HCT116 (cell line): ENCODE measurements around the gene RTF1. TPM values are rescaled to one million over a fixed set of nuclear protein-coding genes. Genes with fewer than 3 reads are reported as not detected.

ENCODE experiments used
- ATAC-seq: fragments of 200-7000 bp; cut with Tn5 transposase; 2 replicates; pipeline ENCODE4 v1.9.1; 2020; ENCODE audit warnings: mild to moderate bottlenecking, moderate library complexity
- BruUV-seq: library from RNA; stranded (reverse); fragments of 400-500 nt; replicated peaks from 2 replicates; lab custom pipeline; 2021; lab: Mats Ljungman, UMichigan
- CTCF ChIA-PET: fragments of 300-600 bp; sonication (Branson Sonifier 250); formaldehyde crosslinking; loops from one replicate; lab custom pipeline; 2021; ENCODE audit warnings: antibody characterized with exemption; lab: Charles Lee
- POLR2A ChIA-PET: fragments of 300-600, 350-600 bp; sonication (Branson Sonifier 250); formaldehyde crosslinking; loops from one replicate; lab custom pipeline; 2021; ENCODE audit warnings: antibody characterized with exemption; lab: Charles Lee
- RAD21 ChIA-PET, 2 experiments: fragments of 300-600 bp; sonication (Branson Sonifier 250); formaldehyde crosslinking; loops; one replicate each; lab custom pipeline; 2023; ENCODE audit warnings: low total read pairs in 2 of 2; ENCODE audit not compliant: uncharacterized antibody in 2 of 2, unreplicated experiment in 2 of 2, low non-redundant PET in 1 of 2; lab: Charles Lee
- DNase-seq: peaks from one replicate; pipeline ENCODE4 v3.0.0-alpha.2; 2010; ENCODE audit warnings: low read depth, low spot score
- H2AFZ ChIP-seq: fragments of 200-600 bp; shearing (Covaris generic), sonication (generic); 2 replicates; pipeline ENCODE4 v1.6.1; 2017; ENCODE audit warnings: low read depth, mixed run types, mixed read lengths, antibody characterized with exemption, low read length; ENCODE audit not compliant: poor library complexity, severe bottlenecking
- H3K27ac ChIP-seq: 2 replicates; pipeline ENCODE4 v1.5.1; 2012; ENCODE audit warnings: low read depth, low read length
- H3K27me3 ChIP-seq: fragments of 200-600 bp; sonication (generic); 2 replicates; pipeline ENCODE4 v1.6.1; 2016; ENCODE audit warnings: mixed run types, low read length, mixed read lengths; ENCODE audit not compliant: insufficient read depth
- H3K36me3 ChIP-seq, 2 experiments: fragments of 200-500 bp in 1 of 2; fragments of 200-600 bp in 1 of 2; sonication (Bioruptor generic) in 1 of 2; sonication (generic) in 1 of 2; 2 replicates each; pipeline versions ENCODE4 v1.5.1 to v1.6.1; 2014 to 2016; ENCODE audit warnings: low read length in 2 of 2, inconsistent platforms in 1 of 2, mixed read lengths in 1 of 2, mixed run types in 1 of 2; ENCODE audit not compliant: insufficient read depth in 2 of 2, control insufficient read depth in 1 of 2
- H3K4me1 ChIP-seq, 2 experiments: fragments of 200-600 bp in 1 of 2; sonication (generic) in 1 of 2; 2 replicates each; pipeline versions ENCODE4 v1.5.1 to v1.6.1; 2012 to 2017; ENCODE audit warnings: low read length in 2 of 2, inconsistent platforms in 1 of 2, mild to moderate bottlenecking in 1 of 2, mixed read lengths in 1 of 2, mixed run types in 1 of 2, moderate library complexity in 1 of 2; ENCODE audit not compliant: insufficient read depth in 2 of 2, control insufficient read depth in 1 of 2
- H3K4me2 ChIP-seq: fragments of 200-600 bp; sonication (generic); 2 replicates; pipeline ENCODE4 v1.6.1; 2017; ENCODE audit warnings: mixed run types, low read length, mixed read lengths
- H3K4me3 ChIP-seq, 2 experiments: fragments of 200-600 bp in 1 of 2; sonication (generic) in 1 of 2; replicated peaks in 1 of 2; 2 replicates each; pipeline ENCODE4 v1.5.1; 2011 to 2016; ENCODE audit warnings: low read length in 2 of 2, control low read depth in 1 of 2, low read depth in 1 of 2, mild to moderate bottlenecking in 1 of 2, mixed read lengths in 1 of 2, mixed run types in 1 of 2
- H3K79me2 ChIP-seq: fragments of 200-600 bp; sonication (generic); 2 replicates; pipeline ENCODE4 v1.6.1; 2017; ENCODE audit warnings: mild to moderate bottlenecking, mixed run types, low read length, moderate library complexity, mixed read lengths; ENCODE audit not compliant: insufficient read depth
- H3K9ac ChIP-seq: fragments of 200-600 bp; sonication (generic); 2 replicates; pipeline ENCODE4 v1.6.1; 2016; ENCODE audit warnings: low read length, mixed read lengths
- H3K9me2 ChIP-seq: fragments of 200-600 bp; sonication (generic), shearing (Covaris generic); 2 replicates; pipeline ENCODE4 v1.6.1; 2017; ENCODE audit warnings: mixed run types, mild to moderate bottlenecking, moderate library complexity; ENCODE audit not compliant: insufficient read depth
- H3K9me3 ChIP-seq, 2 experiments: fragments of 200-500 bp in 1 of 2; fragments of 200-600 bp in 1 of 2; sonication (Bioruptor generic) in 1 of 2; sonication (generic) in 1 of 2; 2 replicates each; pipeline ENCODE4 v1.6.1; 2014 to 2017; ENCODE audit warnings: low read length in 2 of 2, mixed read lengths in 2 of 2, inconsistent platforms in 1 of 2, low read depth in 1 of 2, mild to moderate bottlenecking in 1 of 2, mixed run types in 1 of 2, moderate library complexity in 1 of 2; ENCODE audit not compliant: control insufficient read depth in 1 of 2, insufficient read depth in 1 of 2
- H4K20me1 ChIP-seq: fragments of 200-600 bp; sonication (generic), shearing (Covaris generic); 2 replicates; pipeline ENCODE4 v1.6.1; 2017; ENCODE audit warnings: mixed run types, mild to moderate bottlenecking, moderate library complexity; ENCODE audit not compliant: insufficient read depth
- CBX3 ChIP-seq: IDR thresholded peaks from 2 replicates; pipeline ENCODE4 v1.6.1; 2012; ENCODE audit warnings: low read depth
- CEBPB ChIP-seq: IDR thresholded peaks from 2 replicates; pipeline ENCODE4 v1.6.1; 2012; ENCODE audit warnings: low read depth
- EGR1 ChIP-seq: IDR thresholded peaks from 2 replicates; pipeline ENCODE4 v1.6.1; 2012; ENCODE audit warnings: low read depth
- ELF1 ChIP-seq: IDR thresholded peaks from 2 replicates; pipeline ENCODE4 v1.6.1; 2012; ENCODE audit warnings: low read depth, borderline replicate concordance
- EZH2 ChIP-seq: fragments of 200-600 bp; sonication (generic); IDR thresholded peaks from 2 replicates; pipeline ENCODE4 v1.6.1; 2017; ENCODE audit warnings: antibody characterized with exemption, mixed run types
- EZH2phosphoT487 ChIP-seq: fragments of 200-600 bp; IDR thresholded peaks from 2 replicates; pipeline ENCODE4 v1.6.1; 2018; ENCODE audit warnings: antibody characterized with exemption, borderline replicate concordance
- FOSL1 ChIP-seq: IDR thresholded peaks from 2 replicates; pipeline ENCODE4 v1.6.1; 2012; ENCODE audit warnings: low read depth
- JUND ChIP-seq: IDR thresholded peaks from 2 replicates; pipeline ENCODE4 v1.6.1; 2012
- POLR2A ChIP-seq: IDR thresholded peaks from 2 replicates; pipeline ENCODE4 v1.7.0; 2011; ENCODE audit warnings: borderline replicate concordance; ENCODE audit not compliant: insufficient read depth, insufficient read length; ENCODE audit errors: extremely low read depth
- RAD21 ChIP-seq: IDR thresholded peaks from 2 replicates; pipeline ENCODE4 v1.6.1; 2012; ENCODE audit warnings: low read depth, mild to moderate bottlenecking
- SIN3A ChIP-seq: IDR thresholded peaks from 2 replicates; pipeline ENCODE4 v1.6.1; 2012; ENCODE audit warnings: low read depth
- SP1 ChIP-seq: IDR thresholded peaks from 2 replicates; pipeline ENCODE4 v1.6.1; 2012; ENCODE audit warnings: low read depth
- SRF ChIP-seq: IDR thresholded peaks from 2 replicates; pipeline ENCODE4 v1.6.1; 2012; ENCODE audit warnings: low read depth
- TCF7L2 ChIP-seq: IDR thresholded peaks from 2 replicates; pipeline ENCODE4 v1.7.0; 2011; ENCODE audit warnings: borderline replicate concordance, inconsistent platforms; ENCODE audit not compliant: insufficient read depth, insufficient read length; ENCODE audit errors: extremely low read depth
- YY1 ChIP-seq: IDR thresholded peaks from 2 replicates; pipeline ENCODE4 v1.6.1; 2011; ENCODE audit warnings: low read length, low read depth, moderate library complexity, mild to moderate bottlenecking; ENCODE audit not compliant: insufficient replicate concordance; ENCODE audit errors: extremely low read depth
- ZFX ChIP-seq: fragments of 450-650 bp; IDR thresholded peaks from 2 replicates; pipeline ENCODE4 v1.6.1; 2017
- ZNF274 ChIP-seq: fragments of 200-500 bp; sonication (Bioruptor generic); IDR thresholded peaks from 2 replicates; pipeline ENCODE4 v1.6.1; 2014; ENCODE audit warnings: mild to moderate bottlenecking, low read depth, low read length, inconsistent platforms
- intact Hi-C: fragments of 100-400 bp; cut with micrococcal nuclease; formaldehyde crosslinking; loops from 2 replicates; pipeline ENCODE4 v1.10.0; 2022
- total RNA-seq: library from RNA; stranded (reverse); gene quantifications from one replicate; pipeline ENCODE4 v1.2.1, GENCODE V29; 2021; ENCODE audit not compliant: unreplicated experiment
- TF ChIP-seq, protein P1 (sequence below): IDR thresholded peaks from 2 replicates; pipeline ENCODE4 v1.6.1; 2012; ENCODE audit warnings: low read depth

RTF1 gene
- total RNA-seq, 1 experiment from 2014 or later = 27.5 TPM

GRCh38 chr15:41503669-41504010, 86.7 kb downstream of the RTF1 start:
- Histone ChIP-seq H3K27me3 (no peaks in the 10 kb centered on the region), H3K4me2 (no peak overlapping the region), H3K79me2 (no peaks in the 10 kb centered on the region), H3K9me2 (no peaks in the 10 kb centered on the region), H3K9me3 (no peaks in the 10 kb centered on the region), H3K9ac (no peak overlapping the region), H3K4me3 (no peak overlapping the region), H2AFZ (no peak overlapping the region), H3K4me1 (peaks cover 10 to 15% of the 10 kb centered on the region in 2 experiments), H4K20me1 (no peaks in the 10 kb centered on the region), H3K36me3 (no peaks in the 10 kb centered on the region; a peak in 1 of 4 replicates), H3K27ac (no peak overlapping the region)
- ChIA-PET POLR2A (no interaction called here), RAD21 (no interaction called here), CTCF (no interaction called here)
- no peak for TF ChIP-seq ZFX
- no peak for TF ChIP-seq TCF7L2
- TF ChIP-seq POLR2A = no peak
- TF ChIP-seq EGR1 = no peak
- TF ChIP-seq YY1 = no peak
- no peak for TF ChIP-seq JUND
- no peak for TF ChIP-seq SIN3A
- no peak for TF ChIP-seq ZNF274
- TF ChIP-seq CBX3 = no peak
- TF ChIP-seq EZH2phosphoT487 = no peak
- no peak for TF ChIP-seq FOSL1
- DNase-seq = no peak
- BruUV-seq = no TSS peak
- intact Hi-C loops = no loop called here
- no peak for ATAC-seq

DNA sequence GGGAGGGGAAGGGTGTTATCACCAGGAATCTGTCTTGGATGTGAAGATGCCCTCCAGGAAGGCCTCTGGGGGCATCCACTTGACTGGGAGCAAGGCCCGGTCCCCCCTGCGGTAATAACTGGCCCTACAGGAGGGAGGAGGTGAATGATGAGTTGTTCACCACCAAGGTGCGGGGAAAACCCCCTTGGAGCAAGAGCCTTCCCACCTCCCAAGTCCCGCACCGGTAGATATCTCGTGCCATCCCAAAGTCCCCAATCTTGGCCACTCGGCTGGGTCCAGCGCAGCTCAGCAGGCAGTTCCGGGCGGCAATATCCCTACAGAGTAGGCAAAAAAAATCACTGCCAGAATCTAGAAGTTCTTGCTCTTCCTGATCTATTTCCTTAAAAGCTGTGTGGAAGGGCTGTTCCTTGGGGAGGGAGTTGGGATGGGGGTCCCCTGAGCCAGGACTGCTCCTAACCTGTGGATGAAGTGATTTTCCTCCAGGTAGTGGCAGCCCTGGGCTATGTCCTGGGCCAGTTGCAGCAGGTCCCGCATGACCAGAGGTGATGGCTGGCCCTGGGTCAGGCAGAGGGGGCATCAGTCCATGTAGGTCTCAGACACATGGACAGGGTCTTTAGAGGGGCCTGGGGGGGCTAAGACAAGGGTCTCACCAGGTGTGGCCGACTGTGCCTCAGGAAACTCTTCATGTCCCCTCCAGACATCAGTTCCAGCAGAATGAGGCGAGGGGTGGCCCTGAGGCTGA, 88.0 kb downstream of the RTF1 start:
- Histone ChIP-seq H3K9me3 (no peaks in the 10 kb centered on the region), H3K4me2 (no peak overlapping the region), H3K36me3 (no peaks in the 10 kb centered on the region; a peak in 1 of 4 replicates), H3K9me2 (no peaks in the 10 kb centered on the region), H4K20me1 (no peaks in the 10 kb centered on the region), H3K27me3 (no peaks in the 10 kb centered on the region), H3K4me3 (no peak overlapping the region), H3K27ac (no peak overlapping the region), H3K79me2 (no peaks in the 10 kb centered on the region), H3K9ac (no peak overlapping the region), H3K4me1 (peaks cover 13 to 21% of the 10 kb centered on the region in 2 experiments), H2AFZ (no peak overlapping the region)
- CTCF ChIA-PET = no interaction called here
- no peak for TF ChIP-seq EZH2
- TF ChIP-seq ELF1 = no peak
- TF ChIP-seq CBX3 = no peak
- TF ChIP-seq ZNF274 = no peak
- TF ChIP-seq SP1 = no peak
- TF ChIP-seq EGR1 = no peak
- TF ChIP-seq TCF7L2 = no peak
- no peak for TF ChIP-seq FOSL1
- TF ChIP-seq RAD21 = no peak
- TF ChIP-seq JUND = no peak
- TF ChIP-seq POLR2A = no peak
- TF ChIP-seq CEBPB = no peak
- TF ChIP-seq SRF = no peak
- no peak for TF ChIP-seq YY1
- TF ChIP-seq, protein P1, sequence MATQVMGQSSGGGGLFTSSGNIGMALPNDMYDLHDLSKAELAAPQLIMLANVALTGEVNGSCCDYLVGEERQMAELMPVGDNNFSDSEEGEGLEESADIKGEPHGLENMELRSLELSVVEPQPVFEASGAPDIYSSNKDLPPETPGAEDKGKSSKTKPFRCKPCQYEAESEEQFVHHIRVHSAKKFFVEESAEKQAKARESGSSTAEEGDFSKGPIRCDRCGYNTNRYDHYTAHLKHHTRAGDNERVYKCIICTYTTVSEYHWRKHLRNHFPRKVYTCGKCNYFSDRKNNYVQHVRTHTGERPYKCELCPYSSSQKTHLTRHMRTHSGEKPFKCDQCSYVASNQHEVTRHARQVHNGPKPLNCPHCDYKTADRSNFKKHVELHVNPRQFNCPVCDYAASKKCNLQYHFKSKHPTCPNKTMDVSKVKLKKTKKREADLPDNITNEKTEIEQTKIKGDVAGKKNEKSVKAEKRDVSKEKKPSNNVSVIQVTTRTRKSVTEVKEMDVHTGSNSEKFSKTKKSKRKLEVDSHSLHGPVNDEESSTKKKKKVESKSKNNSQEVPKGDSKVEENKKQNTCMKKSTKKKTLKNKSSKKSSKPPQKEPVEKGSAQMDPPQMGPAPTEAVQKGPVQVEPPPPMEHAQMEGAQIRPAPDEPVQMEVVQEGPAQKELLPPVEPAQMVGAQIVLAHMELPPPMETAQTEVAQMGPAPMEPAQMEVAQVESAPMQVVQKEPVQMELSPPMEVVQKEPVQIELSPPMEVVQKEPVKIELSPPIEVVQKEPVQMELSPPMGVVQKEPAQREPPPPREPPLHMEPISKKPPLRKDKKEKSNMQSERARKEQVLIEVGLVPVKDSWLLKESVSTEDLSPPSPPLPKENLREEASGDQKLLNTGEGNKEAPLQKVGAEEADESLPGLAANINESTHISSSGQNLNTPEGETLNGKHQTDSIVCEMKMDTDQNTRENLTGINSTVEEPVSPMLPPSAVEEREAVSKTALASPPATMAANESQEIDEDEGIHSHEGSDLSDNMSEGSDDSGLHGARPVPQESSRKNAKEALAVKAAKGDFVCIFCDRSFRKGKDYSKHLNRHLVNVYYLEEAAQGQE = no peak
- intact Hi-C loops = no loop called here
- POLR2A ChIA-PET = no interaction called here
- BruUV-seq = no TSS peak
- RAD21 ChIA-PET = no interaction called here
- ATAC-seq (no peak), DNase-seq (no peak)
